Gastrocnemius medialis (tissue), 4 donors: ENCODE results near the gene DGLUCY. TPM values are rescaled to one million over a fixed set of nuclear protein-coding genes. Genes with fewer than 3 reads are reported as not detected.
A peak's percentile ranks its signal among the peaks of the same experiment; 100 is the strongest.

Source experiments
- ATAC-seq, 2 donors: fragments of 150-250 bp; one replicate each; pipeline ENCODE4 v1.9.1; 2016
- DNase-seq, 2 donors: peaks; one replicate each; pipeline ENCODE4 v3.0.0-alpha.2; 2019
- H3K27ac ChIP-seq, 4 donors: fragments of 200-600 bp; sonication (generic); 1 replicate in 1 of 4; 2 replicates in 3 of 4; pipeline ENCODE4 v1.5.1; 2016 to 2018; ENCODE audit warnings: mild to moderate bottlenecking in 2 of 4, moderate library complexity in 1 of 4
- H3K27me3 ChIP-seq, 3 donors: fragments of 200-600 bp; sonication (generic) in 2 of 3; 1 replicate in 1 of 3; 2 replicates in 2 of 3; pipeline versions ENCODE4 v1.5.1 to v1.6.0; 2016 to 2019; ENCODE audit warnings: mild to moderate bottlenecking in 1 of 3, moderate library complexity in 1 of 3
- H3K36me3 ChIP-seq, 2 donors: fragments of 200-600 bp; sonication (generic) in 1 of 2; one replicate each; pipeline ENCODE4 v1.5.1; 2017 to 2018
- H3K4me1 ChIP-seq, 2 donors: fragments of 200-600 bp; sonication (generic) in 1 of 2; one replicate each; pipeline ENCODE4 v1.5.1; 2016 to 2017; ENCODE audit warnings: mild to moderate bottlenecking in 2 of 2
- H3K4me3 ChIP-seq, 4 donors: fragments of 200-600 bp; sonication (generic) in 3 of 4; 1 replicate in 1 of 4; 2 replicates in 3 of 4; pipeline ENCODE4 v1.5.1; 2016 to 2019; ENCODE audit warnings: mild to moderate bottlenecking in 2 of 4
- H3K9me3 ChIP-seq, 3 donors: fragments of 200-600 bp; sonication (generic) in 2 of 3; 1 replicate in 1 of 3; 2 replicates in 2 of 3; pipeline ENCODE4 v1.5.1; 2016 to 2019
- POLR2A ChIP-seq, 2 donors: fragments of 450-650 bp; IDR thresholded peaks; one replicate each; pipeline ENCODE4 v1.6.1; 2017; ENCODE audit warnings: antibody characterized with exemption in 2 of 2, mild to moderate bottlenecking in 2 of 2, moderate library complexity in 2 of 2
- in situ Hi-C, 4 donors: fragments of 200-750 bp; cut with MboI; loops; one replicate each; pipeline versions ENCODE4 v1.15.0 to v1.8.0; 2017; ENCODE audit warnings: low sequenced_read_pairs in 4 of 4
- intact Hi-C: fragments of 100-400 bp; cut with DNase I; formaldehyde crosslinking; loops from one replicate; pipeline ENCODE4 v1.15.1; 2023; ENCODE audit warnings: low total_unique reads
- total RNA-seq, 4 donors: library from RNA; depleted of rRNA; stranded (reverse); fragments of >200 nt; gene quantifications; one replicate each; pipeline versions ENCODE4 v1.1.0 to v1.2.3, GENCODE V29; 2016
- TF ChIP-seq, protein P1 (sequence below), 5 experiments: fragments of 450-650 bp in 3 of 5; fragments of 200-600 bp in 2 of 5; sonication (generic) in 2 of 5; IDR thresholded peaks in 4 of 5; conservative IDR thresholded peaks in 1 of 5; 1 replicate in 4 of 5; 2 replicates in 1 of 5; pipeline ENCODE4 v1.5.1; 2016 to 2019; ENCODE audit warnings: antibody characterized with exemption in 5 of 5, mild to moderate bottlenecking in 3 of 5, moderate library complexity in 3 of 5

The DGLUCY gene
- total RNA-seq, 4 donors from 2014 or later = 29.3 to 93.7 (median 67.8) TPM

DNA sequence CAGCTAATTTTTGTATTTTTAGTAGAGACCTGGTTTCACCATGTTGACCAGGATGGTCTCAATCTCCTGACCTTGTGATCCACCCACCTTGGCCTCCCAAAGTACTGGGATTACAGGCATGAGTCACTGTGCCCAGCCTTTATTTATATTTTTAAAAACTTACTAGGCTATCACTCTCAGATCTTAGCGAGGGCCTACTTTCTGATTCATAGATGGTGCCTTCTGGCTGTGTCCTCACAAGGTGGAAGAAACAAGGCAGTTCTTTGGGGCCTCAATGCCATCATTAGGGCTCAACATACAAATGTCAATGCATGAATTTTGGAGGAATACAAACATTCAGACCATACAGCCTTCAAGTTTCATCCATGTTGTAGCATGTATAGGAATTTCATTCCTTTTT is 2.4 kb upstream of the DGLUCY start:
- Histone ChIP-seq H3K27me3 (no peaks in the 10 kb centered on the region), H3K9me3 (no peaks in the 10 kb centered on the region), H3K27ac (no peak overlapping the region), H3K4me3 (no peak overlapping the region), H3K4me1 (peaks cover 31 to 34% of the 10 kb centered on the region in 2 donors), H3K36me3 (no peaks in the 10 kb centered on the region)
- ATAC-seq (no peak), DNase-seq (no peak)
- intact Hi-C loops = no loop called here
- in situ Hi-C loops = no loop called here
- TF ChIP-seq, protein P1, sequence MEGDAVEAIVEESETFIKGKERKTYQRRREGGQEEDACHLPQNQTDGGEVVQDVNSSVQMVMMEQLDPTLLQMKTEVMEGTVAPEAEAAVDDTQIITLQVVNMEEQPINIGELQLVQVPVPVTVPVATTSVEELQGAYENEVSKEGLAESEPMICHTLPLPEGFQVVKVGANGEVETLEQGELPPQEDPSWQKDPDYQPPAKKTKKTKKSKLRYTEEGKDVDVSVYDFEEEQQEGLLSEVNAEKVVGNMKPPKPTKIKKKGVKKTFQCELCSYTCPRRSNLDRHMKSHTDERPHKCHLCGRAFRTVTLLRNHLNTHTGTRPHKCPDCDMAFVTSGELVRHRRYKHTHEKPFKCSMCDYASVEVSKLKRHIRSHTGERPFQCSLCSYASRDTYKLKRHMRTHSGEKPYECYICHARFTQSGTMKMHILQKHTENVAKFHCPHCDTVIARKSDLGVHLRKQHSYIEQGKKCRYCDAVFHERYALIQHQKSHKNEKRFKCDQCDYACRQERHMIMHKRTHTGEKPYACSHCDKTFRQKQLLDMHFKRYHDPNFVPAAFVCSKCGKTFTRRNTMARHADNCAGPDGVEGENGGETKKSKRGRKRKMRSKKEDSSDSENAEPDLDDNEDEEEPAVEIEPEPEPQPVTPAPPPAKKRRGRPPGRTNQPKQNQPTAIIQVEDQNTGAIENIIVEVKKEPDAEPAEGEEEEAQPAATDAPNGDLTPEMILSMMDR (IDR thresholded peaks at IDR 0.05 in 4 of 5, conservative IDR thresholded peaks at IDR 0.05 in 1 of 5) = no peak
- no peak for TF ChIP-seq POLR2A (IDR thresholded peaks at IDR 0.05)

DNA sequence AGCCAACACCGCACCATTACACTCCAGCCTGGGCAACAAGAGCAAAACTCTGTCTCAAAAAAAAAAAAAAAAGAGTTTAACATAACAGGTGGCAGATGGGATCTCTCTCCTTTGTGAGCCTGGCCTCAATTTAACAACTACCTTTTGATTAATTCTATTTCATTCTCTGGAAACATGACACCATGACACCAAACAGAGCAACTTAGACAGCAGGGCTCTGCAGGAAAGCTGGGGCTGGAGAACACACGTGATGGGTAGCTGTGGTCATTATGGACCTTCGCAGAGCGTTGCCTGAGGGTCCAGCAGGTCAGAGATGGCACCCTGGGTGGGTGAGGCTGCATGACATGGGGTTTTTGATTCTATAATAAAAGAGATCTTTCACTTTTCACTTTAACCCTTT is 1.7 kb upstream of the DGLUCY start:
- DNase-seq = no peak
- Histone ChIP-seq H3K36me3 (no peaks in the 10 kb centered on the region), H3K4me3 (no peak overlapping the region), H3K27ac (no peak overlapping the region), H3K9me3 (no peaks in the 10 kb centered on the region), H3K27me3 (no peaks in the 10 kb centered on the region), H3K4me1 (peaks cover 39 to 42% of the 10 kb centered on the region in 2 donors)
- TF ChIP-seq, protein P1 (IDR thresholded peaks at IDR 0.05 in 4 of 5, conservative IDR thresholded peaks at IDR 0.05 in 1 of 5) = no peak
- TF ChIP-seq POLR2A (IDR thresholded peaks at IDR 0.05) = no peak
- ATAC-seq = no peak
- intact Hi-C loops = no loop called here
- in situ Hi-C loops = no loop called here

DNA sequence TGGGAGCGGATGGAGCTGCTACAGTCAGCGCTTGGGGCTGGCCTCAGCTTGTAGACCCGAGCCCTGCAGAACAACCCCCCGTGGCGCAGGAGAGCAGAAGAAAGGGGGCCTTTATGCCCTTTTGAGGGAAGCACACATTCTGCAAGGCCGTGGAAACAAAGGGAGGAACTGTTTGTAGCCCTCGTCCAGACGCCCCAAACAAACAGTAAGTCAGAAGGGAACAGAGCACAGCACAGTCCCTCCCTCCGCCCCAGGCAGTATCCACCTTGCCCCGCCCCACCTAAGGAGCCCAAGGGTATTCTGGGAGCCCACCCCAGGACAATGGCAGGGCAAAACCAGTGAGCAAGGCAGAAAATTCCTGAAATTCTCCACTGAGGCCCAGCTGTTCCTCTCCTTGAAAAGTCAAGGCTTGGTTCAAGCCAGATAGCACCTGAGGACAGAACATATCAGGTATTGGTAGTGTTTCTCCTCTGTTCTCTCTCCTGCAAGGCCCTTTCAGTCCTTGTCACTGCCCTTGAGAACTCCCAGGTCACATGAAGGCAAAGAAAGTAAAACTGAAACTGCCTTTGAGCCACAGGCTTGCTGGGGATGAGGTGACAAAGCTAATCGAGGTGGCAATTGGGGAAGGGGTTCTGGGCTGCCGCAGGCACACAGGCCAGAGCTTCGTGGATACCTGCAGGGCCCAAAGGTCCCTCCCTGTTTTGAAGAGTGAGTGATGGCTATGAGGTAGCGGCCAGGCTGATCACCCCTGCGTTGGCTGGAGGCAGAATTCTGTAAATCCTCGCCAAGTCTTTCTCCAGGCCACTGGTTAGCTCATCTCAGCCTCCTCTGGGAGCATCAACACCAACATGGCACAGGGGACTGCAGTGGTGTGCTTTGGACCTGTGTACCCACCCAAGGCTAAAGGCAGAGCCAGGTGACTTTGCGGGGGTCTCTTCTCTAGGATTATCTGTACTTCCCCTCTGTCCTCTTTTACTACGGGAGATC is 499 bp downstream of the DGLUCY start:
- H3K27ac ChIP-seq = peak overlapping the region; percentile 97 to 100 (median 100)
- intact Hi-C loops = loop anchor here (2.0 kb wide), 2 partner anchors 20 to 54 kb away; partner anchors contain the start of gene RPS6KA5
- peak; percentile 88 to 90 for ATAC-seq
- in situ Hi-C loops = no loop called here
- no peaks in the 10 kb centered on the region for H3K27me3 ChIP-seq
- H3K4me3 ChIP-seq = peak overlapping the region; percentile 72 to 92 (median 82)
- H3K36me3 ChIP-seq = no peaks in the 10 kb centered on the region
- no peaks in the 10 kb centered on the region for H3K9me3 ChIP-seq
- DNase-seq = peak; percentile 46 to 69
- TF ChIP-seq, protein P1 (IDR thresholded peaks at IDR 0.05 in 4 of 5, conservative IDR thresholded peaks at IDR 0.05 in 1 of 5) = no peak
- peak; percentile 90 to 91 for TF ChIP-seq POLR2A (IDR thresholded peaks at IDR 0.05)
- H3K4me1 ChIP-seq = peaks cover 42 to 45% of the 10 kb centered on the region in 2 donors

DNA sequence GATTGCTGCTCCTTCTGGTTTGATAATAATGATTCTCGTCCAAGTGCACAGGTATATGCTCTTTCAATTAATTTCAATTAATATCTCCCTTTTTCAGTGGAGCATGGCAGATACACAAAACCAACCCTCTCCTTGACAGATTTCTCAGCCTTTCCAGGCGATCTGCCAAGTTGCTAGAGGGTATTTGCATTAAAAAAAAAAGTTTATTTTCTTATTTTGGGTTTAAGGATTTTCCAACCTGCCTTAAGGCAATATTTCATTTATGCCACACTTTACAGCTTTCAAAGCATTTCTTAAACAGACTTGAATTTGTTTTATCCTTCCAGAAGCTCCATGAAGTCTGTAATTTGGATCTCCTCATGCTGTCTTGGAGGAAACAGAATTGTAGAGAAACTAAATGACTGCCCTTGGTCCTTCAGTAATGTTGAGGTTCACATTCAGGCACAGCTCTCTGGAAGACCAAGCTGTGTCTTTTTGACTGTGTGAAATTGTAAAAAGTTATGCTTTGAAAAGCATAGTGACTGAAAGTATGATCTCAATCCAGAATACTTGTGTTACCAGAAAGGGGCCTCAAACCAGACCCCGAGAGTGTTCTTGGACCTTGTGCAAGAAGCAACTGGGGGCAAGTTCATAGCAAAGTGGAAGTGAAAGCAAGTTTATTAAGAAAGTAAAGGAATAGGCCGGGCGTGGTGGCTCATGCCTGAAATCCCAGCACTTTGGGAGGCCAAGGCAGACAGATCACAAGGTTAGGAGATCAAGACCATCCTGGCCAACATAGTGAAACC is 2.3 kb downstream of the DGLUCY start:
- peak overlapping the region; percentile 97 to 100 (median 100) for H3K27ac ChIP-seq
- no peaks in the 10 kb centered on the region for H3K36me3 ChIP-seq
- intact Hi-C loops = loop anchor here (2.0 kb wide), 2 partner anchors 21 to 55 kb away; partner anchors contain the start of gene RPS6KA5
- no peak for DNase-seq
- TF ChIP-seq, protein P1 (IDR thresholded peaks at IDR 0.05 in 4 of 5, conservative IDR thresholded peaks at IDR 0.05 in 1 of 5) = no peak
- no peak for TF ChIP-seq POLR2A (IDR thresholded peaks at IDR 0.05)
- peak overlapping the region; percentile 72 to 92 (median 82) for H3K4me3 ChIP-seq
- no peaks in the 10 kb centered on the region for H3K27me3 ChIP-seq
- in situ Hi-C loops = no loop called here
- H3K4me1 ChIP-seq = peaks cover 51 to 53% of the 10 kb centered on the region in 2 donors
- no peaks in the 10 kb centered on the region for H3K9me3 ChIP-seq
- ATAC-seq = no peak
